ENCODE measurements around the gene ACTA1.

Gene ACTA1

DNA sequence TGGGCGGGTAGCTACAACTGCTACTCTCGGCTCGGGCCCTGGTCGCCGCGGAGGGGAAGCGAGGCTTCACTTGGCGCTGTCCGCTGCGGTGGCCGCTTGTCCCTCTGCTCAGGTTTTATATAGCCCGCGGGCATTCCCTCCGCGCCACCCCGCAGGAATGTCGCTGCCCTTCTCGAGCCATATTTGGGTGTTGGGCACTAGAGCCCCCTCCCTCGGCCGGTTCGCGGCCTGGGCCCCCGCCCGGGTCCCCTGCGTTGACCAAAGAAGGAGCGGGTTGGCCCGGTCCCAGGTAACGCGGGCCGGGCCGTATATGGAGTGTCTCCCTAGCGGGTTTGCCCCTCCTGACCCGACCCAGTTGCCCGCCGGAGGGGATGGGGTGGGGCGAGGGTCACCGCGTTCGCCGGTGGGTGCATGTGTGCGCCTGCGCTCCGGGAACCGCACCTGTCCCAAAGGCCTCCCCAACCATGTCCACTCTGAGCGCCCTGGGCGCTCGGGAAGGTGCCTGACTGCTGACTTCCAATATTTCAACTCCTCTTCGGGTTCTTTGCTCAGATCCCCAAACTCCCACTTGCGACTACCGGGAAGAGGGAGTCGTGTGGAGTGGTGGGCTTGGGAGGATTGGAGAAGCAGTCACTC lies at the start of gene ACTA1:
ACTA1 (minus strand) TSS at position 90 of the 636 bp plus-strand sequence. CDS start 979 bp downstream, outside the sequence.
- in situ Hi-C loops (cut with MboI; ENCODE audit: low sequenced_read_pairs), result no loop called here

- in situ Hi-C loops (cut with MboI; ENCODE audit: low sequenced_read_pairs), result loop anchor here (5.0 to 25.0 kb wide), 2 partner anchors 225 to 830 kb away; no protein-coding TSS in a partner anchor
Measured at GRCh38 chr1:229482511-229482910, 48.6 kb upstream of the ACTA1 start.

DNA sequence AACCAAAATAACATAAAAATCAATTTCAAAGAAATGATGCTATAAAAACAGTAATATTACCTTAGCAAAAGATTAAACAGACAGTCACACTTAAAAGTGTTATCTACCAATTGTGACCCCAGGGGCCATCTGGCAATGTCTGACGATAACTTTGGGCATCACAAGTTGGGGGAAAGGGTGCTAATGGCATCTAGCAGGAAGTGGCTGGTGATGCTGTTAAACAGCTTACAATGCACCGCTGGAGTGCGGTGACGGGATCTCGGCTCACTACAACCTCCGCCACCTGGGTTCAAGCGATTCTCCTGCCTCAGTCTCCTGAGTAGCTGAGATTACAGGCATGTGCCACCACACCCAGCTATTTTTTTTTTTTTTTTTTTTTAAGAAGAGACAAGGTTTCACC lies 46.6 kb upstream of the ACTA1 start:
- in situ Hi-C loops (cut with MboI; ENCODE audit: low sequenced_read_pairs), result loop anchor here (5.0 to 25.0 kb wide), 2 partner anchors 223 to 832 kb away; no protein-coding TSS in a partner anchor

GRCh38 chr1:229479660-229480399 lies 45.9 kb upstream of the ACTA1 start:
- in situ Hi-C loops (cut with MboI; ENCODE audit: low sequenced_read_pairs), result loop anchor here (5.0 to 25.0 kb wide), 2 partner anchors 223 to 832 kb away; no protein-coding TSS in a partner anchor

DNA sequence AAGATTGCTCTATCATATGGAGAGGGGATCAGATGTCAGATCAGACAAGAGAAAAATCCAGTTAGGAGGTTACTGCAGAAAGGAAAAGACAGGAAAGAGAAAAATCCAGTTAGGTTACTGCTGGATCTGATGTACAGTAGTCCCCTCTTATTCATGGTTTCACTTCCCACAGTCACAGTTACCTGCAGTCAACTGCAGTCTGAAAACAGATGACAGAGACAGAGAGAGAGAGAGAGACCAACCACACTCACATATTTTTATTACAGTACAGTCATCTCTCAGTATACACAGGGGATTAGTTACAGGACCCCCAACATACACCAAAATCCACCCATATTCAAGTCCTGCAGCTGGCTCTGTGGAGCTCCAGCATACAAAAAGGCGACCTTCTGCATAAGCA lies 45.0 kb upstream of the ACTA1 start:
- in situ Hi-C loops (cut with MboI; ENCODE audit: low sequenced_read_pairs), result loop anchor here (25.0 kb wide), 1 partner anchor 833 kb away; no protein-coding TSS in a partner anchor

DNA sequence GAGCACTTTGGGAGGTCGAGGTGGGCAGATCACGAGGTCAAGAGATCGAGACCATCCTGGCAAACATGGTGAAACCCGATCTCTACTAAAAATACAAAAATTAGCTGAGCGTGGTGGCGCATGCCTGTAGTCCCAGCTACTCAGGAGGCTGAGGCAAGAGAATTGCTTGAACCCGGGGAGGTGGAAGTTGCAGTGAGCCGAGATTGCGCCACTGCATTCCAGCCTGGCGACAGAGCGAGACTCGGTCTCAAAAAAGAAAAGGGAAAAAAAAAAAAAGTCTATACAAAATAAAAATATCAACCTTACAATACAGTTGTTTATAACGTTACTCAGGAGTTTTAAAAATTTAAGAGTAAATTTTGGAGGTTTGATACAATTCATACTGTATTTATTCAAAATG lies 42.0 kb upstream of the ACTA1 start:
- in situ Hi-C loops (cut with MboI; ENCODE audit: low sequenced_read_pairs), result loop anchor here (25.0 kb wide), 1 partner anchor 836 kb away; no protein-coding TSS in a partner anchor

GRCh38 chr1:229474509-229474908 lies 40.6 kb upstream of the ACTA1 start:
- in situ Hi-C loops (cut with MboI; ENCODE audit: low sequenced_read_pairs), result no loop called here

DNA sequence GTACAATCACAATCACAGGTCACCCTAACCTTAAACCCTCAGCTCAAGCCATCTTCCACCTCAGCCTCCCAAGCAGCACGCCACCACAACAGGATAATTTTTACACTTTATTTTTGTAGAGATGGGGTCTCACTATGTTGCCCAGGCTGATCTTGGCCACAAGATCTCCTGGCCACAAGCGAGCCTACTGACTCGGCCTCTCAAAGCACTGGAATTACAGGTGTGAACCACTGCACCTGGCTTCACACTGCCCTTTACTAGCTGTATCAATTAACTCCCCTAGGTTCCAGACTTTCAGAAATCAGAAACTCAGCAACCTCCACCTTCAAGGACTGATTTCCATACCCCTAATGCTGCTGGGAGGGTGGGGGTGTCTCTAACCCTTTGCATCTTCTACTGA lies 37.3 kb upstream of the ACTA1 start:
- in situ Hi-C loops (cut with MboI; ENCODE audit: low sequenced_read_pairs), result no loop called here

GRCh38 chr1:229470406-229471043 lies 36.6 kb upstream of the ACTA1 start:
- in situ Hi-C loops (cut with MboI; ENCODE audit: low sequenced_read_pairs), result no loop called here

DNA sequence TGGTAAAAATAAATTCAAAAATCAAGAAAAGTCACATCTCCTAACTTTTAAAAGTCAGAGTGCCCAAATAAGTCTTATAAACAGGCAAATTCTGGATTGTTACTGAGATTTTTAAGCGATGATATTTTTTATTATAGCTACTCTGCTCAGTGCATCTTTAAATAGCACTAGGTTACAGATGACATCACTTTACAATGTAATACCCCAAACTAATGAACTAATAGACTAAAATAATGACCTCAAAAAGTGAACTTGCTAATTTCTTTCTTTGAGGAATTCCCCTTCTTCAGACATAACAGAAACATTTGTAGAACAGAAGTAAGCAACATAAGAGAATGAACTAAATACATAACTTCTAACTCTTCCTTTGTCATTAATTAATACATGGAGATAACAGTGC lies 33.0 kb upstream of the ACTA1 start:
- in situ Hi-C loops (cut with MboI; ENCODE audit: low sequenced_read_pairs), result loop anchor here (10.0 kb wide), 1 partner anchor 202 kb away; no protein-coding TSS in a partner anchor

GRCh38 chr1:229464672-229465071 lies 30.8 kb upstream of the ACTA1 start:
- in situ Hi-C loops (cut with MboI; ENCODE audit: low sequenced_read_pairs), result loop anchor here (10.0 kb wide), 1 partner anchor 200 kb away; no protein-coding TSS in a partner anchor

DNA sequence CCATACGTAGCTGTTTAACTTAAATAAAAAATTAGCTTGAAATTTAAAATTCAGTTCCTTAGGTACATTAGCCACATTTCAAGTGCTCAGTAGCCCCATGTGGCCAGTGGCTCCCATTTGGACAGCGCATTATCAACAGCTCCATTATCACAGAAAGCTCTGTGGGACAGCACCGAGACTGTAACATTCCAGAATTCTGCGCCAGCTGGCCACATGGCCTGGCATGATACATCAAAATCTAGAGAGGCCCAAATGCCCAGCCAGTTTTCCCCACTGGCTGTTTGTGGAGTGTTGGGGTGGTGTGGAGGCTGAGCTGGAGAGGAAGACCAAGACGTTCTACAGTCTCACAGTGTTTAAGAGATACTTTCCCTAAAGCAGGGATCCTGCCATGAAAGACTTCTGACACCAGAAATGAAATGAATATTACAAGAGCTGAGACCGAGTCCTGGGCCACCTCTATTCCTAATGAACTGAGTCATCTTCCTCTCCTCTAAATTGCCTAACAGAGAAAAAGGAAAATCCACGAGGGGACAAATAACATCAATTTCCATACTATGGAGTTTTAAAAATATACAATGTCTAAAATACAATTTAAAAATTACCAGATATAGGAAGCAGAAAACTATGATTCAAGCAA lies 27.3 kb upstream of the ACTA1 start:
- in situ Hi-C loops (cut with MboI; ENCODE audit: low sequenced_read_pairs), result loop anchor here (10.0 kb wide), 1 partner anchor 196 kb away; no protein-coding TSS in a partner anchor

DNA sequence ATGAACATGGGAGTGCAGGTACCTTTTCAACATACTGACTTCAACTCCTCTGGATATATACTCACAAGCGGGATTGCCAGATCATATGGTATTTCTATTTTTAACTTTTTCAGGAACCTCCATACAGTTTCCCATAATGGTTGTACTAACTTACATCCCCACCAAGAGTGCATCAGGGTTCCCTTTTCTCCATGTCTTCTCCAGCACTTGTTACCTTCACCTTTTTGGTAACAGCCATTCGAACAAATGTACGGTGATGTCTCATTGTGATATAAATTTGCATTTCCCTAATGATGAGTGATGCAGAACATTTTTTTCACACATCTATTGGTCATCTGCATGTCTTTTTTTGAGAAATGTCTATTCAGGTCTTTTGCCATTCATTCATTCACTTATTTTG lies 25.9 kb upstream of the ACTA1 start:
- in situ Hi-C loops (cut with MboI; ENCODE audit: low sequenced_read_pairs), result loop anchor here (10.0 kb wide), 1 partner anchor 195 kb away; no protein-coding TSS in a partner anchor

GRCh38 chr1:229457436-229457835 lies 23.5 kb upstream of the ACTA1 start:
- in situ Hi-C loops (cut with MboI; ENCODE audit: low sequenced_read_pairs), result no loop called here

DNA sequence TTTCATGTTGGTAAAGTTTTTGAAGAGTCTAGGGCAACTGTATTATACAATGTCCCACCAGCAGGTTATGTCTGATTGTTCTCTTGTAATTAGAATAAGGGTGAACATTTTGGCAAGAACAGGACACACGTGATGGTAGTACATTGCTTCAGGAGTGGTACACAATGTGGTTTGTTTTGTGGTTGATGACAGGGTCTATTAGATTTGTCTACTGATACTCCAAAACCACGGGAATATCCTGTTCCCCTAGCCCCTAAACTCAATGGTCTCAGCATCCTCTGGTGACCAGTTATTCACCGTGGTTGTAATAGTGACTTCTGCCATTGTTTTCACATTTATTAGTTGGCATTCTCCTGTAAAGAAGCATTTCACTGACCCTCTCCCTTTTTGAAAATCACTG lies 22.1 kb upstream of the ACTA1 start:
- in situ Hi-C loops (cut with MboI; ENCODE audit: low sequenced_read_pairs), result no loop called here

DNA sequence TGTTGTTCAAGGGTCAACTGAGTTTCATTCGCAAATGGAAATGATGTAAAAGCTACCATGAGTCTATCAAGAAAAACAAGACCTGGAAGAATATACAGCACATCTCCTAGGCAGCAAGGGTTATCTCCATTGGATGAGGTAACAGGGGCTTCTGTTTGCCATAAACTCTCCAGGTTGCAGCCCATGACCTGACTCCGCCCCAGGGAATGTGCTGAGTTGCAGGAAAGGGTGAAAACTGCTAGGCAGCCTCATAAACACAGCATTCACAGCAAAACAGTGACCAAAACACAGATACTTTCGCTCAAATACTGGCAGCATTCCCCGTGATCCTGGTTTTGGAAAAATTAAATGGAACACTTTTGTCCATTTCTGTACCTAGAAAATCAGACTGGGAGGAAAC lies 20.2 kb upstream of the ACTA1 start:
- in situ Hi-C loops (cut with MboI; ENCODE audit: low sequenced_read_pairs), result no loop called here

DNA sequence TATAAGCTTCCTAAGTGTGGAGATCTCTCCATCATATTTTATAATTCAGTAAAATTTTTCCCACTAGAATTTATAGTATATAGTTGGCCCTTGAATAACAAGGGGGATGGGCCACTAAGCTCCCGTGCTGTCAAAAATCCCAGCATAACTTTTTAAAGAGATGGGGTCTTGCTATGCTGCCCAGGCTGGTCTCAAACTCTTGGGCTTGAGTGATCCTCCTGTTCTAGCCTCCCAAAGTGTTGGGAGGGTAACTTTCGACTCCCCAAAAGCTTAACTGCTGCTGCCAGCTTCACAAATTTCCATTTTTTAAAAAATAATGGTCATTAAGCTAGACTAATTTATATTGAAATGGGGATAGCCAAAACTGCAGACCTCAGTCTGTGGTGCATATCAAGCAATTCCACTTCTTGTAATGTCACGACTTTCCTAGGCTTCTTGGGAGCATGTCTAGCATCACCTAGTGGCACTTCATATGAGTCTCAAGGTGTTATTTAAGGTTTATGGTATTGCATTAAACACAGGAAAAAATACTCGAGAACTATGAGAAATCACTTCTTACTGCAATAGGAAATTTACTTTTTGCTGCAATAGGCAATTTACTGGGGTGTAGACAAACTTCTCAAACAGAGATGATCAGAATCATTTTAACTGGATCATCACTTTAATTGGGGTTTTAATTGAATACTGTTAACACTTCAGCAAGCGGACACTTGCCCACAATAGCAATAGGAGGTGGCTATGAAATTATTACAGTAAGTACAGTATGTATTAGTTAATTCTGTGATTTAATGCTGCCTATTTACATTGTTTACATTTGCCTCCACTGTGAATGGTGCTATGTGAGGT lies 19.3 kb upstream of the ACTA1 start:
- in situ Hi-C loops (cut with MboI; ENCODE audit: low sequenced_read_pairs), result no loop called here

GRCh38 chr1:229448845-229449244 lies 15.0 kb upstream of the ACTA1 start:
- in situ Hi-C loops (cut with MboI; ENCODE audit: low sequenced_read_pairs), result no loop called here

DNA sequence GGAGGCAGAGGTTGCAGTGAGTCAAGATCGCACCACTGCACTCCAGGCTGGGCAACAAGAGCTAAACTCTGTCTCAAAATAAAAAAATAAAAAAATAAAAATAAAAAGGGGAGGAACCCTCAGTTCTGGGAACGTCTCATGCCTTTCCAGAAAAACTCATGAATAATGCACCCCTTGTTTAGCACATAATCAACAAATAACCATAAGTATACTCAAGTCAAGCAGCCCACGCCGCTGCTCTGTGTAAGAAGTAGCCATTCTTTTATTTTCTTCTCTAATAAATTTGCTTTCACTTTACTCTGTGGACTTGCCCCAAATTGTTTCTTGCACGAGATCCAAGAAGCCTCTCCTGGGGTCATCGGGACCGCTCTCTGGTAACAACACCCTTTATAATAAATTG lies 14.5 kb upstream of the ACTA1 start:
- in situ Hi-C loops (cut with MboI; ENCODE audit: low sequenced_read_pairs), result no loop called here

- in situ Hi-C loops (cut with MboI; ENCODE audit: low sequenced_read_pairs), result no loop called here
Measured at GRCh38 chr1:229447809-229448252, 13.9 kb upstream of the ACTA1 start.
